ENCODE results near the gene COL27A1. TPM values are rescaled to one million over a fixed set of nuclear protein-coding genes. Genes with fewer than 3 reads are reported as not detected.
A peak's percentile ranks its signal among the peaks of the same experiment; 100 is the strongest.

Gene COL27A1
- total and polyA plus RNA-seq, 9 of the 15 experiments (the other 6 are each of a cell fraction or from before 2014, with no cell fraction given), result 0.07 TPM; not detected in 8

GRCh38 chr9:114155263-114155994 is at the start of gene COL27A1 (continued):
- TF ChIP-seq MAZ (CRISPR knock-in tag; conservative IDR thresholded peaks at IDR 0.05 in 1 of 2, IDR thresholded peaks at IDR 0.05 in 1 of 2), result peak; percentile 53 to 80
- TF ChIP-seq SMC3 (conservative IDR thresholded peaks at IDR 0.05; ENCODE audit: insufficient read depth, low read depth, low read length), result peak; percentile 83
- no peak for TF ChIP-seq CXXC5 (CRISPR knock-in tag; IDR thresholded peaks at IDR 0.05)
- TF ChIP-seq RAD21 (CRISPR knock-in tag; conservative IDR thresholded peaks at IDR 0.05 in 1 of 2, IDR thresholded peaks at IDR 0.05 in 1 of 2), result peak; percentile 74 to 83
- TF ChIP-seq CTCF (IDR thresholded peaks at IDR 0.05 in 2 of 3, conservative IDR thresholded peaks at IDR 0.05 in 1 of 3; ENCODE audit: insufficient read depth in 2 of 3, low read depth in 1 of 3, low read length in 3 of 3), result peak; percentile 70 to 89 (median 79)
- peak; percentile 52; the same call in 1 of the 2 replicates for TF ChIP-seq ZBTB7A (IDR thresholded peaks at IDR 0.05; ENCODE audit: borderline replicate concordance, control insufficient read depth, low read depth, low read length)
- TF ChIP-seq CTCFL (IDR thresholded peaks at IDR 0.05; ENCODE audit: borderline replicate concordance, insufficient read depth, low read depth, low read length, poor library complexity, severe bottlenecking), result peak; percentile 2
- TF ChIP-seq HOMEZ (CRISPR knock-in tag; IDR thresholded peaks at IDR 0.05), result no peak
- TF ChIP-seq, protein P1, sequence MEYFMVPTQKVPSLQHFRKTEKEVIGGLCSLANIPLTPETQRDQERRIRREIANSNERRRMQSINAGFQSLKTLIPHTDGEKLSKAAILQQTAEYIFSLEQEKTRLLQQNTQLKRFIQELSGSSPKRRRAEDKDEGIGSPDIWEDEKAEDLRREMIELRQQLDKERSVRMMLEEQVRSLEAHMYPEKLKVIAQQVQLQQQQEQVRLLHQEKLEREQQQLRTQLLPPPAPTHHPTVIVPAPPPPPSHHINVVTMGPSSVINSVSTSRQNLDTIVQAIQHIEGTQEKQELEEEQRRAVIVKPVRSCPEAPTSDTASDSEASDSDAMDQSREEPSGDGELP (CRISPR knock-in tag; IDR thresholded peaks at IDR 0.05; ENCODE audit: borderline replicate concordance), result peak; percentile 63; the same call in 1 of the 2 replicates
- TF ChIP-seq PHF8 (IDR thresholded peaks at IDR 0.05; ENCODE audit: borderline replicate concordance, low read length), result no peak
- no peak for TF ChIP-seq TOE1 (IDR thresholded peaks at IDR 0.05; ENCODE audit: borderline replicate concordance)
- no peak for TF ChIP-seq TOE1 (CRISPR knock-in tag; IDR thresholded peaks at IDR 0.05; ENCODE audit: borderline replicate concordance, low read depth)
- no peak for TF ChIP-seq RFX7 (CRISPR knock-in tag; IDR thresholded peaks at IDR 0.05)
- peak; percentile 84 for TF ChIP-seq VEZF1 (CRISPR knock-in tag; IDR thresholded peaks at IDR 0.05)

Measured in K562 (cell line).